ENCODE measurements around the gene MAPK10. TPM values are rescaled to one million over a fixed set of nuclear protein-coding genes. Genes with fewer than 3 reads are reported as not detected.

Gene MAPK10
- total RNA-seq, 3 donors from 2014 or later: 4.2 to 19.2 (median 4.9) TPM

DNA sequence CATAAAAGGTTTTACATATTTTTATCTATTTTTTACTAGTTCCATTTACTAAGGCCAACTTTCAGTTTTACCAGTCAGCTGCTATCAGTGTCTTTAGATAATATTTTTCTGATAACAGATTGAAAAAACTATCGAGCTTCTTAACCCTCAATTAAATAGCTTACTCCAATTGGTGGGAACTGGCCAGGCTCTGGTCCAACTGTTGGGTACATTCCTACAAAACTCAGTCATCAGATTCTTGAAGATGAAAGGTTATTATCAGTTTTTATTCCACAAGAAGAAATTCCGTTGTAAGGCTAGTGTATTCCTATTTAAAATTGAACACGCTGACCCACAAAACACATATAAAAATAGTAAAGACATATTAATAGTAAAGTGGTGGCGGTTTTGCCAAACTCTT is 346.2 kb downstream of the MAPK10 start:
- intact Hi-C loops (cut with DNase I, micrococcal nuclease): no loop called here
- TF ChIP-seq, protein P1, sequence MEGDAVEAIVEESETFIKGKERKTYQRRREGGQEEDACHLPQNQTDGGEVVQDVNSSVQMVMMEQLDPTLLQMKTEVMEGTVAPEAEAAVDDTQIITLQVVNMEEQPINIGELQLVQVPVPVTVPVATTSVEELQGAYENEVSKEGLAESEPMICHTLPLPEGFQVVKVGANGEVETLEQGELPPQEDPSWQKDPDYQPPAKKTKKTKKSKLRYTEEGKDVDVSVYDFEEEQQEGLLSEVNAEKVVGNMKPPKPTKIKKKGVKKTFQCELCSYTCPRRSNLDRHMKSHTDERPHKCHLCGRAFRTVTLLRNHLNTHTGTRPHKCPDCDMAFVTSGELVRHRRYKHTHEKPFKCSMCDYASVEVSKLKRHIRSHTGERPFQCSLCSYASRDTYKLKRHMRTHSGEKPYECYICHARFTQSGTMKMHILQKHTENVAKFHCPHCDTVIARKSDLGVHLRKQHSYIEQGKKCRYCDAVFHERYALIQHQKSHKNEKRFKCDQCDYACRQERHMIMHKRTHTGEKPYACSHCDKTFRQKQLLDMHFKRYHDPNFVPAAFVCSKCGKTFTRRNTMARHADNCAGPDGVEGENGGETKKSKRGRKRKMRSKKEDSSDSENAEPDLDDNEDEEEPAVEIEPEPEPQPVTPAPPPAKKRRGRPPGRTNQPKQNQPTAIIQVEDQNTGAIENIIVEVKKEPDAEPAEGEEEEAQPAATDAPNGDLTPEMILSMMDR (IDR thresholded peaks at IDR 0.05): no peak
- ATAC-seq (no peak), DNase-seq (no peak)
- no peak overlapping the region for H3K4me3 ChIP-seq
- no peaks in the 10 kb centered on the region for H3K36me3 ChIP-seq (ENCODE audit: low read depth)
- no peaks in the 10 kb centered on the region for H3K4me1 ChIP-seq (ENCODE audit: low read depth)
- no peaks in the 10 kb centered on the region for H3K9me3 ChIP-seq

DNA sequence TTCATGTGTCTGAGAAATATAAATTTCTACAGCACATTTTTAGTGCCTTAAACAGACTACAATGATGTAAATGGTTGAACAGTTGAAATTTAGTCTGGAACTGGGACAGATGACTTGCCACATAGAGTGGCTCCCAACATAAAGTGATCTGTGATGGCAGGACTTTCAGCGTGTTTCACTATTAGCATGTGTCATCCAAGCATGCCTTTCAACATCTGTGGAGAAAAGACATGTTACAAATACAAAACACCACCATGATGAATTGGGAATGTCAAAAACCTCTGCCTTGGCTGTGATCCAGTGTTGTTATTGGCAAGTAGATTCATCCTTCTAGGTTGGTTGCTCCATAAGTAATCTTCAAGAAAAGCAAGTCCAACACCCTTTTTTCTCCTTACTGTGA is 348.7 kb downstream of the MAPK10 start:
- no peak for DNase-seq
- intact Hi-C loops (cut with DNase I, micrococcal nuclease): no loop called here
- no peaks in the 10 kb centered on the region for H3K9me3 ChIP-seq
- no peak for ATAC-seq
- no peaks in the 10 kb centered on the region for H3K4me1 ChIP-seq (ENCODE audit: low read depth)
- H3K4me3 ChIP-seq: no peak overlapping the region
- H3K36me3 ChIP-seq (ENCODE audit: low read depth): no peaks in the 10 kb centered on the region
- TF ChIP-seq, protein P1 (IDR thresholded peaks at IDR 0.05): no peak

GRCh38 chr4:86007042-86007441 is 352.8 kb downstream of the MAPK10 start:
- Histone ChIP-seq H3K4me1 (ENCODE audit: low read depth) (no peaks in the 10 kb centered on the region), H3K9me3 (no peaks in the 10 kb centered on the region), H3K36me3 (ENCODE audit: low read depth) (no peaks in the 10 kb centered on the region), H3K4me3 (no peak overlapping the region)
- ATAC-seq (no peak), DNase-seq (no peak)
- intact Hi-C loops (cut with DNase I, micrococcal nuclease): no loop called here
- TF ChIP-seq, protein P1 (IDR thresholded peaks at IDR 0.05): no peak

GRCh38 chr4:86006057-86006456 is 353.8 kb downstream of the MAPK10 start:
- no peaks in the 10 kb centered on the region for H3K36me3 ChIP-seq (ENCODE audit: low read depth)
- H3K9me3 ChIP-seq: no peaks in the 10 kb centered on the region
- no peak for ATAC-seq
- H3K4me3 ChIP-seq: no peak overlapping the region
- DNase-seq: no peak
- intact Hi-C loops (cut with DNase I, micrococcal nuclease): no loop called here
- no peaks in the 10 kb centered on the region for H3K4me1 ChIP-seq (ENCODE audit: low read depth)
- TF ChIP-seq, protein P1 (IDR thresholded peaks at IDR 0.05): no peak

DNA sequence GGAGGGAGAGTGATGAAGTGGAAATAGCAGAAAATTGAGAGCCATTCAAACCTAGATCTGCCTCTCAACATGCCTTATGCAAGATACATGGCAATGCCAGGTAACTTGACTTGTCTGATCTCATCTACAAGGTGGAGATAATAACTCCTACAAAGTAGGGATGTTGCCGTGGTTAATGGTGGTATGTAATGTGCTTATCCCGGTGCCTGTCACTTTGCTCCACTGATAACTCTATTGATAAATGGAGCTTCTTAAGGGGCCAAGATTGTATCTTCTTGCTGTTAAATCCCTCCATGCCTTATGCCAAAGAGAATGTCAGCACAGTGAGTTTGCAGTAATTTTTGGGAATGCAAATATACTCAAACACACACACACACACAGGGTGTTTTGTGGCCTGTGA is 355.8 kb downstream of the MAPK10 start:
- Histone ChIP-seq H3K36me3 (ENCODE audit: low read depth) (no peaks in the 10 kb centered on the region), H3K4me1 (ENCODE audit: low read depth) (no peaks in the 10 kb centered on the region), H3K4me3 (no peak overlapping the region), H3K9me3 (no peaks in the 10 kb centered on the region)
- DNase-seq (no peak), ATAC-seq (no peak)
- TF ChIP-seq, protein P1 (IDR thresholded peaks at IDR 0.05): no peak
- intact Hi-C loops (cut with DNase I, micrococcal nuclease): no loop called here

- no peak overlapping the region for H3K4me3 ChIP-seq
- no peak for ATAC-seq
- H3K9me3 ChIP-seq: no peaks in the 10 kb centered on the region
- no peaks in the 10 kb centered on the region for H3K36me3 ChIP-seq (ENCODE audit: low read depth)
- TF ChIP-seq, protein P1 (IDR thresholded peaks at IDR 0.05): no peak
- DNase-seq: no peak
- intact Hi-C loops (cut with DNase I, micrococcal nuclease): no loop called here
- H3K4me1 ChIP-seq (ENCODE audit: low read depth): no peaks in the 10 kb centered on the region
Measured at GRCh38 chr4:86001591-86001990, 358.3 kb downstream of the MAPK10 start.
